PC-9 (cell line): ENCODE data around the gene PHACTR3. TPM values are rescaled to one million over a fixed set of nuclear protein-coding genes. Genes with fewer than 3 reads are reported as not detected.
A peak's percentile ranks its signal among the peaks of the same experiment; 100 is the strongest.

Source experiments
- BruUV-seq: library from RNA; stranded (reverse); fragments of 400-500 nt; replicated peaks from 2 replicates; lab custom pipeline; 2021; lab: Mats Ljungman, UMichigan
- CTCF ChIA-PET: fragments of 300-600 bp; sonication (Branson Sonifier 250); formaldehyde crosslinking; loops from one replicate; lab custom pipeline; 2022; ENCODE audit warnings: antibody characterized with exemption; lab: Charles Lee
- POLR2A ChIA-PET: fragments of 300-600 bp; sonication (Branson Sonifier 250); formaldehyde crosslinking; loops from one replicate; lab custom pipeline; 2022; ENCODE audit warnings: antibody characterized with exemption; ENCODE audit not compliant: unreplicated experiment; lab: Charles Lee
- DNase-seq, 2 experiments: peaks; one replicate each; pipeline versions ENCODE4 v3.0.0 to v3.0.0-alpha.2; 2015 to 2022; ENCODE audit warnings: mixed read lengths in 1 of 2
- H2AFZ ChIP-seq: fragments of 200-600 bp; sonication (generic); 2 replicates; pipeline ENCODE4 v1.8.1; 2017; ENCODE audit warnings: antibody characterized with exemption
- H3F3A ChIP-seq: fragments of 200-600 bp; sonication (generic); 2 replicates; pipeline ENCODE4 v1.8.1; 2017; ENCODE audit warnings: antibody characterized with exemption, mild to moderate bottlenecking, low read depth; ENCODE audit not compliant: insufficient read depth
- H3K27ac ChIP-seq: fragments of 200-600 bp; sonication (generic); 2 replicates; pipeline ENCODE4 v1.6.1; 2016; ENCODE audit warnings: mixed run types
- H3K27me3 ChIP-seq: fragments of 200-600 bp; sonication (generic); 2 replicates; pipeline ENCODE4 v1.6.1; 2016; ENCODE audit warnings: low read depth, mixed run types; ENCODE audit not compliant: insufficient read depth
- H3K36me3 ChIP-seq: fragments of 200-600 bp; sonication (generic); 2 replicates; pipeline ENCODE4 v1.6.1; 2016; ENCODE audit warnings: low read depth, mixed run types
- H3K4me1 ChIP-seq: fragments of 200-600 bp; sonication (generic); replicated peaks from 2 replicates; pipeline ENCODE4 v1.6.1; 2016; ENCODE audit warnings: mixed run types; ENCODE audit not compliant: insufficient read depth
- H3K4me2 ChIP-seq: fragments of 200-600 bp; sonication (generic); 2 replicates; pipeline ENCODE4 v1.6.1; 2017; ENCODE audit warnings: mixed run types
- H3K4me3 ChIP-seq: fragments of 200-600 bp; sonication (generic); 2 replicates; pipeline ENCODE4 v1.6.1; 2016; ENCODE audit warnings: mixed run types
- H3K79me2 ChIP-seq: fragments of 200-600 bp; sonication (generic); 2 replicates; pipeline ENCODE4 v1.6.1; 2017; ENCODE audit warnings: low read depth, mixed run types
- H3K9me2 ChIP-seq: fragments of 200-600 bp; sonication (generic); 2 replicates; pipeline ENCODE4 v1.8.1; 2017; ENCODE audit warnings: mild to moderate bottlenecking; ENCODE audit not compliant: insufficient read depth
- H3K9me3 ChIP-seq: fragments of 200-600 bp; sonication (generic); 2 replicates; pipeline ENCODE4 v1.8.1; 2016; ENCODE audit warnings: low read depth; ENCODE audit not compliant: insufficient read depth
- H4K20me1 ChIP-seq: fragments of 200-600 bp; sonication (generic); 2 replicates; pipeline ENCODE4 v1.8.1; 2017; ENCODE audit not compliant: insufficient read depth
- CTCF ChIP-seq: fragments of 200-600 bp; sonication (generic); conservative IDR thresholded peaks from 2 replicates; pipeline ENCODE4 v1.6.1; 2017; ENCODE audit warnings: mixed run types, antibody characterized with exemption, mild to moderate bottlenecking, moderate library complexity
- EZH2 ChIP-seq: fragments of 200-600 bp; sonication (generic); IDR thresholded peaks from 2 replicates; pipeline ENCODE4 v1.8.0; 2017; ENCODE audit warnings: antibody characterized with exemption, low read depth
- intact Hi-C: fragments of 100-400 bp; cut with micrococcal nuclease; formaldehyde crosslinking; loops from one replicate; pipeline ENCODE4 v1.10.0; 2022; ENCODE audit not compliant: unreplicated experiment
- total RNA-seq: library from RNA; stranded (reverse); gene quantifications from 2 replicates; pipeline ENCODE4 v1.2.3, GENCODE V29; 2021

Gene PHACTR3
- total RNA-seq, 1 experiment from 2014 or later: 0.41 TPM

- Histone ChIP-seq H4K20me1 (no peaks in the 10 kb centered on the region), H3K9me3 (no peaks in the 10 kb centered on the region), H3K4me2 (no peak overlapping the region), H3K27me3 (no peaks in the 10 kb centered on the region), H3K79me2 (no peaks in the 10 kb centered on the region), H3K4me3 (no peak overlapping the region), H3K36me3 (no peaks in the 10 kb centered on the region), H3K27ac (no peak overlapping the region), H3F3A (peaks cover 38% of the 10 kb centered on the region), H2AFZ (no peak overlapping the region), H3K4me1 (peaks cover 69% of the 10 kb centered on the region), H3K9me2 (no peaks in the 10 kb centered on the region)
- intact Hi-C loops: no loop called here
- no peak for DNase-seq
- ChIA-PET CTCF (no interaction called here), POLR2A (no interaction called here)
- TF ChIP-seq CTCF (no peak), EZH2 (no peak)
- BruUV-seq: no TSS peak
Measured at GRCh38 chr20:59828125-59829053, 224.0 kb downstream of the PHACTR3 start.

- Histone ChIP-seq H3K9me2 (no peaks in the 10 kb centered on the region), H3K9me3 (no peaks in the 10 kb centered on the region), H3K4me1 (peaks cover 69% of the 10 kb centered on the region), H3K4me3 (no peak overlapping the region), H3K36me3 (no peaks in the 10 kb centered on the region), H3K79me2 (no peaks in the 10 kb centered on the region), H3K27me3 (no peaks in the 10 kb centered on the region), H2AFZ (no peak overlapping the region), H3K27ac (no peak overlapping the region), H4K20me1 (no peaks in the 10 kb centered on the region), H3K4me2 (peak overlapping the region; percentile 72; the same call in 1 of the 2 replicates), H3F3A (peaks cover 38% of the 10 kb centered on the region)
- ChIA-PET CTCF (no interaction called here), POLR2A (no interaction called here)
- intact Hi-C loops: no loop called here
- TF ChIP-seq EZH2 (no peak), CTCF (no peak)
- DNase-seq: no peak
- no TSS peak for BruUV-seq
Measured at GRCh38 chr20:59829054-59829785, 224.9 kb downstream of the PHACTR3 start.

- H3K9me2 ChIP-seq: no peaks in the 10 kb centered on the region
Measured at GRCh38 chr20:59829786-59830664, 225.7 kb downstream of the PHACTR3 start.

More at GRCh38 chr20:59829786-59830664, 225.7 kb downstream of the PHACTR3 start:
- Histone ChIP-seq H3K4me1 (peaks cover 70% of the 10 kb centered on the region), H3F3A (peaks cover 38% of the 10 kb centered on the region), H3K36me3 (no peaks in the 10 kb centered on the region), H3K9me3 (no peaks in the 10 kb centered on the region), H3K27ac (peak overlapping the region; percentile 75), H3K79me2 (no peaks in the 10 kb centered on the region), H3K4me3 (no peak overlapping the region), H2AFZ (no peak overlapping the region), H3K27me3 (no peaks in the 10 kb centered on the region), H4K20me1 (no peaks in the 10 kb centered on the region), H3K4me2 (peak overlapping the region; percentile 72)
- intact Hi-C loops: loop anchor here (2.0 kb wide), 1 partner anchor 111 kb away; the partner anchor contains the start of genes FAM217B and PPP1R3D
- BruUV-seq: no TSS peak
- TF ChIP-seq EZH2 (no peak), CTCF (no peak)
- CTCF ChIA-PET: no interaction called here
- no peak for DNase-seq
- POLR2A ChIA-PET: interaction anchor here (0.8 kb wide), 1 partner anchor 110 kb away, joined by 3 read pairs; the partner anchor contains the start of genes FAM217B and PPP1R3D
